HG03139 (cell line): ENCODE measurements around the gene COL18A1.
"Not testable (repeated sequence)": the region's sequence is repeated elsewhere in the genome, so short reads cannot be mapped to it uniquely, and the experiment has no call there.

Experiments
- ATAC-seq: cut with Tn5 transposase; IDR thresholded peaks from one replicate; pipeline ENCODE4 v1.9.1; 2021; ENCODE audit not compliant: unreplicated experiment

Gene COL18A1

DNA sequence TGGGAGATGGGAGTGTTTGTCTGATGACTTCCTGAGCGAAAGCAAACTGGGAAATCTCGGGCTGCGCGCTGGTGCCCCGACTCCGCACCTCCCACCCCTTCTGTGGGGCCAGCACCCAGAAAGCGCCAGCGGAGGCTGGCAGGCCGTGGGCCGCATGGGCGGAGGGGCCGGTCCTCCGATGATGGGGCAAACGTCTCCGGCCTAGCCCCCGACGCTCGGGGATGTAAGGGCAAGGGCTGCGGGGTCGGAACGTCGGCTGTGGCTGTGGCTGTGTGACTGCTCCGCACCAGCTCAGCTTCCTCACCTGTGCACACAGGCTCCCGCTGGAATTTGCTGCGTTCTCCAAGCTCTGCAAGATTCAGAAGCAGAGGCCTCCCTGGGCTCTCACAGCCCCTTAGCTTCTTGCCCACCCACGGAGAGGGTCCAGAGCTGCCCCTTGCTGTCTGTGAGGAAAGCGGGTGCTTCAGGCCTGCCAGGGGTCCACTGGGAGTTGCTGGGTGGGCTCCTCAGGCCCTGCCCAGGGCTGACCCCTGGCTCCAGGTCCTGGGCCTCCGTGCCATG lies 35.0 kb downstream of the COL18A1 start:
- ATAC-seq, result no peak

DNA sequence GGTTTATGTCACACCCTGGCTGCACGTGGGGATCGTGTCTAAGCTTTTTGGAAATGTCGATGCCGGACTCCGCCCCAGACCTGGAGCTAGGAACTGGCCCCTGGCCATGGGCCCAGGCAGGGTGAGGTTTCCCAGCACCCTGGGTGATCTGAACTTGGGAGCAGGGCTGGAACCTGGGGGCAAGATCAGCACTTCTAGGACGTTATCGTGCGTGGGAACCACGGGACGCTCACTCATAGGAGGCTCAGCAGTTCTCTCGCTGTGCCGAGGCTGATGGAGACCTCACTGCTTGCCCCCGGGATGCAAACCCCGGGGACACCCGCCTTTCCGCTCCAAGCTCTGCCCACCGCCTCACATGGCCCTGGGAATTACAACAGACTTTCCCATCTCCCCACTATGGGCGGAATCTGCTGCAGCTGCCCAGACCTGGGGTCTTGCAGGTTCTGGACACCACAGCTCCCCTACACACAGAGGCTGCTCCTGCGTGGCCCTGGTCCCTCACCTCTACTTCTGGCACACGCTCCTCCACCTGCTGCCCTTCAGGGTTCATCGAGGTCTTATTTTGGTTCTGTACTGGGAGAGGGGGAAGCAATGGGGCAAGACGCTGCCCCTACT lies 35.9 kb downstream of the COL18A1 start:
- ATAC-seq, result no peak

DNA sequence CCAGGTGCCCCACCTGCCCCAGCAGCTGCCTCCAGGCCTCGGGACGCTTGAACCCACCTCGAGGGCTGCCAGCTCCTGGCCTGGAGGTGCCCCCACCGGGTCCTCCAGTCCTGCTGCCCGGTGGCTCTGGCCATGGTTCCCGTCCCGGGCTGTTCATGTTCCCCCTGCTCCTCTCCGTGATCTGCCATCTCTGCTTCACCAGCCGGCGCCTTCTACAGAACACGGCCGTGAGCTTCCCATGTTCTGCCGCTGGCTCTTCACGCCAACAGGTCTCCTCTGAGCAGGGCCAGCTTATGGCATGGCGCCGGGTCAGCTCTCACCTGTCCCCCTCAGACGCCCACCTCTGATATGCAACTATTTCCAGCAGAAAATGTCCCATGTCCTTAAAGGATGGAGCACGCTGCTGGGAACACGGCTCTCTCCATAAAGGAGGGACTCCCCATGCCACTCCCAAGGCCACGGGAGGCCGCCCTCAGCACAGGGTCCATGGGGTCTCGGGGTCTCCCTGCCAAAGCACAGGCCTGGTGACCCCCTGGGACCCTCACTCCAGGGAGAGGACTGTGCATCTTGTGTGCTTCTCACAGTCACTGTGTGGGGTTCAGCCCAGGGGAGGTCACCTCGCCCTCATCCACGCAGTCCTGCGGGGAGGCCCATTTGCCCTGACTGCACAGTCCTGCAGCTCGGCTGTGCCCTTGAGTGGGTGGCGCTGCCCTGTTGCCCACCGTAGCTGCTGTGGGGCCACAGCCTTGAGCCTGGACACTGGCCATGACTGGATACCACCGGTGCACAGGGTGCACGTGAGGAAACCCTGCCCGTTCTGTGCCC lies 36.7 kb downstream of the COL18A1 start:
- ATAC-seq, result no peak

DNA sequence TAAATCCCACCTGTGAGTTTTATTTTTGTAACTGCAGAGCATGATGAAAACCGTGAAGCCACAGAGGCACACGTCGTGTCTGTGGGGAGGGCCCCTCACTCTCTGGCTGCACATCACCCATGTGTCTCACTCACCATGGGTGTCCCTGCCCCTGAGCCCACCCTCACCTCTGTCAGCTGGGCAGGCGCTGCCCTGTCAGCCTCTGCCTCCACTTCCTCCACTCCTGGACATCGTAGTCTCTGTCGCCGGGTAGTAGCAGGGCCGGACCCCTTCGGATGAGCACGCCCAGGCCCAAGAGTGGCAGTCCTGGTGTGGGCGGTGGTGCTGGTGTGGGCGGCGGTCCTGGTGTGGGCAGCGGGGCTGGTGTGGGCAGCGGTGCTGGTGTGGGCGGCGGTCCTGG lies 37.3 kb downstream of the COL18A1 start:
- no peak for ATAC-seq

DNA sequence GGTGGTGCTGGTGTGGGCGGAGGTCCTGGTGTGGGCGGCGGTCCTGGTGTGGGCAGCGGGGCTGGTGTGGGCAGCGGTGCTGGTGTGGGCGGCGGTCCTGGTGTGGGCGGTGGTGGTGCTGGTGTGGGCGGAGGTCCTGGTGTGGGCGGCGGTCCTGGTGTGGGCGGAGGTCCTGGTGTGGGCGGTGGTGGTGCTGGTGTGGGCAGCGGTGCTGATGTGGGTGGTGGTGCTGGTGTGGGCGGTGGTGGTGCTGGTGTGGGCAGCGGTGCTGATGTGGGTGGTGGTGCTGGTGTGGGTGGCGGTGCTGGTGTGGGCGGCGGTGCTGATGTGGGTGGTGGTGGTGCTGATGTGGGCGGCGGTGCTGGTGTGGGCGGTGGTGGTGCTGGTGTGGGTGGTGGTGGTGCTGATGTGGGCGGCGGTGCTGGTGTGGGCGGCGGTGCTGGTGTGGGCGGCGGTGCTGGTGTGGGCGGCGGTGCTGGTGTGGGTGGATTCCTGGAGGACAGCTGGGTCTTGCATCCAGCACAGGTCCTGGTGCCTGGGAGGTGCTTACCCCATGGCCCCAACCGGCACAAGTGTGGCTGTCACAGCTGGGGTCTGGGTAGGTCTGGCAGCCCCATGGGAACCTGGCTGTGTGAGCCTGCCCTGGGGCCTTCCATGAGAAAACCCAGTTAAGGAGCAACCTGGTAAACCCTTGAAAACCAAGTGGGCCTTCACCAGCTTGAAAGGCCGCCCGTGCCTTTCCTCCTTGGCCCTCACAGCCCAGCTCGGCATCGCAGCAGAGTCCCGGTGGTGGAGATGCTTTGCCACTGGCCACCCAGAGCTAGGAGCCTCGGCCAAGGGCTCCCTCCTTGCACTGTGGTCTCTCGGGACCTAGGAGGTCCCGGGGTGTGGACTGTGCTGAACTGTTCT lies 38.0 kb downstream of the COL18A1 start:
- ATAC-seq, result not testable (repeated sequence)

DNA sequence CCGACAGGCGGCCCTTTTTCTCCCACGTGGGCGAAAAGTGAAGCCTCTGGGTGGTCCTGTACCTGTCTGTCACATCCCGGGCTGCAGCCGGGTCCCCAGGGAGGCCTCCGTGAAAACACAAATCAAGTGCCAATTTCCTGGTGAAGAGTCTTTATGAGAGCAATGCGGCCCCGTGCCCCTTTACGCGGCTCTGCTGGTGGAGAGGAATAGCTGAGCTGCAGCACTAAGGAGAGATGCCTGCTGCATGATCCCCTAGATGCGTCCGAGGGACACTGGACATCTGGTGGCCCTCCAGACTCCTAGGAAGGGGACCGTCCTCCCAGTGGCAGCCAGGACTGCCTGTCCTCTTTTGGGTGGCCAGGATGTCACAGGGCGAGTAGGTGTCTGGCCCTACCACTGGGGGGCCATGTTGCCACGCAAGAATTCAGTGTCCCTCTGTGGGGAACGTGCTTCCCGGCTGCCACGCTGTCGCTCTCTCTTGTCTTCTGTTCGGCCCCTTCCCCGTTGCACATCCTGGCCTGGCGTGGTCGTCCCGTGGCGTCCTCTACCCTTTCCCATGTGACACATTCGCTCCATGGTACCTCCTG lies 38.7 kb downstream of the COL18A1 start:
- ATAC-seq, result no peak

DNA sequence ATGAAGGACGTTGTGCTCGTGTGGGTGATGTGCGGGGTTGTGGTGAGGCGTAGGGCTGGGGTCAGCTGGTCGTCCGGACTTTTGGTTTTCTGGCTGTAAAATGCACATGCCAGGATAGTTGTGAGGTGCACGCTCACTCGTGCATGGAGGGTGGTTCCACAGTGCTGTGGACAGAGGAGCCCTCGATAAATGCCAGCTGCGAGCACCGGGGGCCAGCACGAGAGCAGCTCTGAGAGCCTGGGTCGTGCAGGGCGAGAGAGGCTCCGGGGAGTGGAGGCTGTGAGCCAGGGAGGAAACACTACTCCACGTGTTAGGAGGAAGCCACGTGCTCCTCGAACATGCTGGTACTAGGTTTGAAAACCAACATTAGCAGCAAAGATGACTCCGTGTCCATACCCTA lies 39.4 kb downstream of the COL18A1 start:
- no peak for ATAC-seq

DNA sequence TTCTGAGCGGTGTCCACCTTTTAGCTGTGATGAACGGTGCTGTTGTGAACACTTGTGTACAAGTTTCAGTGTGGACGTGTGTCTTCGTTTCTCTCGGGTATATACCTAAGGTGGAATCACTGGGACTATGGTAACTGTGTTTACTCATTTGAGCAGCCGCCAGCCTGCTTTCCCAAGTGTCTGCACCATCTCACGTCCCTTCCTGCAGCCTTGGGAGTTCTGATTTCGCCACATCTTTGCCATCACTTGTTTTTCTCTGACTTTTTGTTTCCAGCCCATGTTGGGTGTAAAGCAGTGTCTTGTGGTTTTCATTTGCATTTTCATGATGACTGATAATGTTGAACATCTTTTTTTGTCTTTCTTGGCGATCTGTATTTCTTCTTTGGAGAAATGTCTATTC lies 40.4 kb downstream of the COL18A1 start:
- no peak for ATAC-seq

DNA sequence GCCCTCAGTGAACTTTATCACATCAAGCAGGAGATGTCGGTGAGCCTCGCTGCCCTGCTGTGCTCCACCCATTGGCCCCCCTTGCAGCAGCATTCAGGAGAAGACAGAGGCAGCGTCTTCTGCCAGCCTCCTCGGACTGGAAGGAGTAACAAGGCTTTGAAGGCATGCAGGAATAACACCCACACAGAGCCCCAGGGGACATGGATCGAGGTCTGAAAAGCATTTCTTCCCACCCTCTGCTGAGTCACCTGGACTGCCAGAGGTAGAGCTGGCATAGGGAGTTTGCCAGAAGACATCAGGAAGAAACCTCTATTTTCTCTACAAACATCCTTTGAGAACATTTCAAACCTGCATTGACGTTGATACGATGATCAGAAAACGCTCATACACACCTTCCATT lies 42.9 kb downstream of the COL18A1 start:
- no peak for ATAC-seq

DNA sequence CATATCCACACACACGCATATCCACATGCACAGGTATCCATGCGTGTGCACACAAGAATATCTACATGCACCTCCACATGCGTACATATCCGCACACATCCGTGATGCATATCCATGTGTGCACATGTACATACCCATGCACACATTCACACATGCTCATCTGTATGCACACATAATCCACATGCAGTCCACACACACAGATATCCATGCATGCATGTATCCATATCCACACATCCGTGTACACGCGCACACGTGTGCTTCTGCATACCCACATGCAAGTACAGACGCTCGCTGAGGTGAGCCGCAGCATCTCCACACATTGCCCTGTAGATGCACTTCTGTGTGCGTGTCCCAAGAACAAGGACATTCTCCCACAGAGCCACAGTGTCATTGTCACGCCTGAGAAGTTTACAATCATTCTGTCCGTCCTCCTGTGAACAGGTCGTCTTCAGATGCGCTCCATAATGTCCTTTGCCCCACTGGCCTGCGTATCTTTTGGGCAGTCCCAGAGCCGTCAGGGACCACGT lies 43.4 kb downstream of the COL18A1 start:
- ATAC-seq, result no peak

DNA sequence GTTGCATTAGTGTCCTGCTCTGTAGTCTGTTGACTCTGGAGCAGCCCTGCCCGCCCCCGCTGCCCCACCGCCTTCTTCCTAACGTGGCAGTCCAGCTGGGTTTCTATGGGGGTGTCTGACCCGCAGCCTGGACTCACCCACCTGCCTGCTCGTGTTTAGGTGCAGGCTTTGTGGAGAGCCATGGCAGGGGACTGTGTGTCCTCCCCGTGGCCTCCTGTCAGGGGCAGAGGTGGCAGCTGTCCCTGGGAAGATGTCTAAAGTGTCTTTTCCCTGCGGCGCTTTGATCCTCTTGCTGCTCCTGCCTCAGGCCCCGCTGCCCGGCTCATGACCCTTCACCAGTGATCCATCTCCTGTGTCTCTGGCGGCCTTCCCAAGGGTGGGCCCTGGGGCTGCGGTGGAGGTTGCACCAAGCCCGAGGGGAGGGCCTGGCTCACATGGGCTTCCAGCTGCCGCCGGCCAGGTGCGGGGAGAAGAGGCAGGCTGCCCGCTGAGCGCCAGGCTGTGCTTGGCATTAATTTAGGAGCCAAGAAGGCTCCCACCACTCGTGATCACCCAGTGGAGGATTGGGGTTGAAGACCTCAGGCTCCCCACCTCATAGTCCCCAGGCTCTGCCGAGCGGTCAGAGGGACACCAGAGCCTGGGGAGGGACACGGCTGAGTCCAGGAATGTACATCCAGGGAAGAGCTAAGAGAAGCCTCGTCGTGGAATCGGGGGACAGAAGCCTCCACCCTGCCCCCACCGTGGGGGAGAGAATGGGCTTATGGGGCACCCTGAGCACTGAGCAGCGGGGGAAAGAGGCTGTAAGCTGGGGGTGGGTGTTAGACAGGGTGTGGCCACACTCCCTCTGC lies 44.1 kb downstream of the COL18A1 start:
- ATAC-seq, result no peak

DNA sequence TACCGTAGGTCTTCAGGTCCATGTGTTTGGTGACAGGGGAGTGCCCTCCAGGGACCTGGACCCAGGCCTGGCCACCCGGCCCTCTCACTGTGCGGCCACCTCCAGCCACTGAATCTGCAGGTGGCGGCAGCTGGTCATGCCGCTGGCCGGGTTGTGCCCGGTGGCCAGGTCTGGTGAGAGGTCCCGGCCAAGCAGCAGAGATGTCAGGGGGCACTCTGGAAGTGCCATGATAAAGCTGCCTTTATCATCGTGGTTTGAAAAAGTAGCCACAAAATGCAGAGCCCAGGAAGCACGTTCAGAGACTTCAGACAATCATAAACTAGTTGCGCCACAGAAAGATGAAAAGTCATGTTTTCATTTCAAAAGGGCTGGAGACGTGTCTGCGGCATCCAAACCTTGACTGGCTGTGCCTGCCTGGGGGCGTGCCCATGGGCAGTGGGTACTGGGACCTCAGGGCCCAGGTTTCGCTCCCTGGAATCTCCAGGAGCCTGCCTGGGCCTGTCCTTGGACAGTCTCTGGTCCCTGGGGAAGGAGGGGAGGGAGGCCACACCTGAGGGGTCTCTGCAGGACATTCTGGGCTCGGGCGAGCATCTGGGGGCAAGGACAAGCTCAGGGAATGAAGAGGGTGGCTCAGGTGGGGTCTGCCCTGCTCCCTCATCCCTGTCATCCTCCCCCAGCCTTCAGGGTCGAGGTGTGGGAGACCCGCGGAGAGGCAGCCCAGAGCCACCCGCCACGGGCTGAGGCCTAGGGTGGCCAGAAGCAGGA lies 44.9 kb downstream of the COL18A1 start:
- no peak for ATAC-seq

DNA sequence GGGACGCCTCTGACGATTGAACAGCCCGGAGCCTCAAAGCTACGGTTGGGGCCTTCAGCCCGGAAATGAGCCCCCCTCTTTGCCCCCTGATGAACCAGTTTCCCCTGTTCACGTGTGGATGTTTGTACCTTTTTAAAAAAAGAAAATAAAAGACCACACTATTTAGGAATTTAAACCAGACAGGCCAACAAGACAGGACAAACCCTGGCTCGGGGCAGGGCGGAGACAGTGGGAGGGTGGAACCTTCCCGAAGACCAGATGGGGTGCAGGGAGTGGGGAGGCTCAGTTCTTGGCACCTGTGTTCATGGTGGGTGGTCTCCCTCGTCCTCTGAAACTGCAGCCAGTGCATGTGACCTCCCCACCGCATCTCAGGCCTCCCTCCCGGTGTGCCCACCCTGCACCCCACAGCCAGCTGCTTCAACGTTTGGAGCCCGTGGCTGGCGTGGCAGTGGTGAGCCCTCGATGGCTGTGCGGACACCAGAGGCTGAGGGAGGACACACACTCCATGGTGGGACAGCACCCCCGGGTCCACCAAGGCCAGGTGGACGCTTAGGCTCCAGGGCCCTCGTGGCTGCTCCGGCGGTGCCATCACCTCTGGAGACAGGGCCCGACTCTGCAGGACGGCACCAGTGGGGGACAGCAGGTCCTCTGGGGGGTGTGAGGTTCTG lies 45.6 kb downstream of the COL18A1 start:
- no peak for ATAC-seq

DNA sequence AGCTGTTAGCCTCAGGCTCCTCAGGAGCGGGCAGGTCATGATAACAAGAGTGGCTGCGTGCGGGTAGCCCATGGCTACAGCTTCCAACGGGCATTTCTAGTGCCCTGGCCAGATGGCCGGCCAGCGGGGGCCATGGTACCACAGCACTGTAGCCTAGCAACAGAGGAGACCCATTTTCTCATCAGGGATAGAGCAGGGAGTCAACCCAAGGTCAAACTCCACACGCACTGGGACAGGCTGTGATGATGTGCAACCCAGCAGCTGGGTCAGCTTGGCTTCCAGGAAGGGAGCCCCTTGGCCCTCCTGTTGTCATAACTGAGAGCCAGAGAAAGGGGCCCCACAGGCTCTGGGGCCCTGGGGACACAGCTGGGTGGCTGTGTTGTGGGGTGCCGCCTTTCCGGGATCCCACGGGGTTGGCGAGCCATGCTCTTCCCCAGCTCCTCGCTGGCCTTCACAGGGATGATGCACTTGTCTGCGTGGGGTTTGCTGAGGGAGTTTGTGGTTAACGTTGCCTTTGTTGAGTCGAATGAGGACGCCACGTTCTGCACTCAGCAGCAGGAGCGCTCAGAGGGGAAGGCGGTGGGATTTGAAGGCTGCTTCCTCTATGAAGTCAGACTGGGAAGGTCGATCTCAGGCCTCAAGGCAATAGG lies 46.3 kb downstream of the COL18A1 start:
- no peak for ATAC-seq

DNA sequence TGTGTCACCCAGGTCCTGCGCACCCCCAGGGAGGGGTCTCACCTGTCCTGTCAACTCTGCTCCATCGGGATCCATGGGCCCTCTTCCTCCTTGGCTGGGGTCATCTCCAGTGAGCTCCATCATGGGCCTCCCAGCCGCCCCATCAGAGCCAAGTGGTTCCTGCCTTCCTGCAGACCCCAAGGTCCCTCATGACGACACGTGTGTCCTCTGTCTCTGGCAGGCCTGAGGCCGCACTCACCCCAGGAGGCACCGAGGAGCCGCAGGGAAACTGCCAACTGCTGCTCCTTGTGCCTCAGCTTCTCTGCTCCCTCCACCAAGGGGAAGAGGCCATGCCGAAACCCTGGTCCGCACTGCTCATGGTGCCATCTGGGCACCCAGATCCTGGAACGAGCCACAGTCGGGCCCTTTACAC lies 46.8 kb downstream of the COL18A1 start:
- no peak for ATAC-seq

DNA sequence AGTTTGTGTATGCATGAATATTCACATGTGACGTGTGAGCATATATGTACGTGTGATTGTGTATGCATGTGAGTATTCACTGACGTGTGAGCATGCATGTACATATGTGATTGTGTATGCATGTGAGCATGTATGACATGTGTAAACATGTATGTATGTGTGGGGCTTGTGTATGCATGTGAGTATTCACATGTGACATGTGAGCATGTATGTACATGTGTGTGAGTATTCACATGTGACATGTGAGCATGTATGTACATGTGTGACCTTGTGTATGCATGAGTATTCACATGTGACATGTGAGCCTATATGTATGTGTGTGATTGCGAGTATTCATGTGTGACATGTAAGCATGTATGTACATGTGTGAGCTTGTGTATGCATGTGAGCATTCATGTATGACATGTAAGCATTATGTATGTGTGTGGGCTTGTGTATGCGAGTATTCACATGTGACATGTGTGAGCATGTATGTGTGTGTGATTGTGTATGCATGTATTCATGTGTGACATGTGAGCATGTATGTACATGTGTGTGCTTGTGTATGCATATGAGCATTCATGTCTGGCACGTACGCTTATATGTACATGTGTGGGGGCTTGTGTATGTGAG lies 47.8 kb downstream of the COL18A1 start:
- ATAC-seq, result no peak

DNA sequence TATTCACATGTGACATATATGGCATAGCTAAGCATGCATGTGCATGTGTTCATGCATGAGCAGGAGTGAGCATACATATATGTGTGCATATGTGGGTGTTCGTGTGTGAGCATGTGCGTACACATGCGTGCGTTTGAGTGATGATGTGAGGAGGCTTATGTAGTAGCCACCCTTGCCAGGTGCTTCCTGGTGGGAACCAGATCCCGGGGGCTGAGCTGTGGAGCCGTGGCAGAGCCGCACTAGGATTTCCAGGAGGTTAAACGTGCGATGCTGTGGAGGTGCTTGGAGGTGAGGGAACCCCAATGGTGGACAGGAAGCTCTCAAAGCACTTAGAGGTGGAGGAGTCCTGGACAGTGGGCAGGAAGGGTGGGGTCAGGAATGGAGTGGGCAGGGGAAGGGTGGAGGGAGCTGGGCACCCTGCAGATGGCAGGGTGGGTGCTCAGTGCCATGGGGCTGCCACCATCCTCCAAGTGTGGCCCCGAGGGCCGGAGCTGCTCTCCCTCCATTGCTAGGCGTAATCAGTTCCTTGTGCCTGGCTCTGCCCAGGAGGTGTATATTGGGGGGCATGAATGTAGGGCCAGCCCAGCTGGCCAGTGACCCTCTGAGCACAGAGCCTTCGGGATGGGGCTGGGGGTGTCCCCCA lies 48.5 kb downstream of the COL18A1 start:
- no peak for ATAC-seq
